B cell (primary cell): Measurements from ENCODE around the gene KCTD4. TPM values are rescaled to one million over a fixed set of nuclear protein-coding genes. Genes with fewer than 3 reads are reported as not detected.

ENCODE experiments used
- ATAC-seq: fragments of 200-7000 bp; cut with Tn5 transposase; one replicate; pipeline ENCODE4 v1.10.0; 2021; ENCODE audit warnings: low read depth, mild to moderate bottlenecking, moderate number of reproducible peaks, moderate library complexity
- CTCF ChIA-PET: fragments of 350-600 bp; sonication (Branson Sonifier 250); formaldehyde crosslinking; loops from one replicate; lab custom pipeline; 2021; ENCODE audit warnings: antibody characterized with exemption, inconsistent platforms; lab: Charles Lee
- POLR2A ChIA-PET: fragments of 350-600 bp; sonication (Branson Sonifier 250); formaldehyde crosslinking; loops from one replicate; lab custom pipeline; 2021; ENCODE audit warnings: antibody characterized with exemption; lab: Charles Lee
- DNase-seq: peaks from one replicate; pipeline ENCODE4 v3.0.0; 2013
- H2AFZ ChIP-seq: 2 replicates; pipeline ENCODE4 v1.6.1; 2012; ENCODE audit warnings: mild to moderate bottlenecking, low read depth, low read length; ENCODE audit not compliant: insufficient read depth, poor library complexity, severe bottlenecking
- H3K27ac ChIP-seq, 2 donors: 1 replicate in 1 of 2; 2 replicates in 1 of 2; pipeline ENCODE4 v1.5.1; 2012 to 2013; ENCODE audit warnings: low read length in 2 of 2, mild to moderate bottlenecking in 2 of 2, moderate library complexity in 1 of 2
- H3K27me3 ChIP-seq, 4 experiments: fragments of 200-600 bp in 1 of 4; sonication (generic) in 1 of 4; replicated peaks in 1 of 4; 1 replicate in 2 of 4; 2 replicates in 2 of 4; pipeline versions ENCODE4 v1.6.1 to v1.7.0; 2013 to 2016; ENCODE audit warnings: low read length in 3 of 4, mild to moderate bottlenecking in 2 of 4, mixed read lengths in 1 of 4, moderate library complexity in 1 of 4; ENCODE audit not compliant: insufficient read depth in 4 of 4, control insufficient read depth in 3 of 4; ENCODE audit errors: control extremely low read depth in 1 of 4
- H3K36me3 ChIP-seq, 2 experiments: replicated peaks in 1 of 2; 1 replicate in 1 of 2; 2 replicates in 1 of 2; pipeline versions ENCODE4 v1.6.1 to v1.7.1; 2013; ENCODE audit warnings: low read length in 1 of 2; ENCODE audit not compliant: insufficient read depth in 2 of 2, control insufficient read depth in 1 of 2; ENCODE audit errors: control extremely low read depth in 1 of 2, extremely low read depth in 1 of 2
- H3K4me1 ChIP-seq, 2 donors: fragments of 200-600 bp in 1 of 2; sonication (generic) in 1 of 2; 1 replicate in 1 of 2; 2 replicates in 1 of 2; pipeline versions ENCODE4 v1.5.1 to v1.6.1; 2013 to 2017; ENCODE audit warnings: low read length in 2 of 2; ENCODE audit not compliant: control insufficient read depth in 2 of 2, insufficient read depth in 2 of 2
- H3K4me2 ChIP-seq: replicated peaks from 2 replicates; pipeline ENCODE3; 2012; ENCODE audit warnings: mild to moderate bottlenecking, low read depth, low read length; ENCODE audit not compliant: poor library complexity, severe bottlenecking
- H3K4me3 ChIP-seq, 5 experiments: fragments of 200-600 bp in 1 of 5; sonication (generic) in 1 of 5; 1 replicate in 3 of 5; 2 replicates in 2 of 5; pipeline versions ENCODE4 v1.5.1 to v1.7.0; 2011 to 2016; ENCODE audit warnings: low read length in 4 of 5, mild to moderate bottlenecking in 4 of 5, low read depth in 2 of 5, control low read depth in 1 of 5, moderate library complexity in 1 of 5; ENCODE audit not compliant: insufficient read depth in 1 of 5; ENCODE audit errors: control extremely low read depth in 1 of 5, extremely low read depth in 1 of 5
- H3K79me2 ChIP-seq: fragments of 200-600 bp; sonication (generic); one replicate; pipeline ENCODE4 v1.6.0; 2016; ENCODE audit warnings: low read length; ENCODE audit not compliant: control insufficient read depth, insufficient read depth
- H3K9ac ChIP-seq: fragments of 200-600 bp; sonication (generic); 2 replicates; pipeline ENCODE4 v1.6.1; 2017; ENCODE audit warnings: mild to moderate bottlenecking, low read length, moderate library complexity
- H3K9me3 ChIP-seq, 3 donors: one replicate each; pipeline versions ENCODE4 v1.6.1 to v1.7.1; 2013; ENCODE audit warnings: low read length in 2 of 3; ENCODE audit not compliant: control insufficient read depth in 2 of 3, insufficient read depth in 1 of 3; ENCODE audit errors: control extremely low read depth in 1 of 3
- H4K20me1 ChIP-seq: 2 replicates; pipeline ENCODE4 v1.6.0; 2012; ENCODE audit warnings: mild to moderate bottlenecking, low read length; ENCODE audit not compliant: insufficient read depth, control insufficient read depth, poor library complexity, severe bottlenecking
- H3K27ac Mint-ChIP-seq: one replicate; pipeline ENCODE4 v1.8.0; 2021; ENCODE audit warnings: mixed read lengths
- H3K27me3 Mint-ChIP-seq: one replicate; pipeline ENCODE4 v1.8.0; 2021; ENCODE audit warnings: mixed read lengths
- H3K4me1 Mint-ChIP-seq: one replicate; pipeline ENCODE4 v1.8.0; 2021; ENCODE audit warnings: mixed read lengths
- H3K4me3 Mint-ChIP-seq: one replicate; pipeline ENCODE4 v1.8.0; 2021; ENCODE audit warnings: mixed read lengths
- H3K9me3 Mint-ChIP-seq: one replicate; pipeline ENCODE4 v1.8.0; 2022; ENCODE audit warnings: mixed read lengths; ENCODE audit not compliant: insufficient read depth
- CTCF ChIP-seq: fragments of 200-600 bp; IDR thresholded peaks from one replicate; pipeline ENCODE4 v1.8.0; 2022; ENCODE audit warnings: antibody characterized with exemption, mild to moderate bottlenecking
- EZH2 ChIP-seq: IDR thresholded peaks from 2 replicates; pipeline ENCODE4 v1.6.1; 2012; ENCODE audit warnings: borderline replicate concordance, low read depth, mild to moderate bottlenecking, moderate library complexity, low read length; ENCODE audit not compliant: insufficient read depth, poor library complexity, severe bottlenecking
- WGBS: methylation state at CpG from one replicate; pipeline ENCODE4 v1.1.5; 2013; ENCODE audit warnings: missing lambda C conversion rate; ENCODE audit not compliant: insufficient coverage; 5-methylcytosine and 5-hydroxymethylcytosine counted together
- intact Hi-C: fragments of 100-400 bp; cut with micrococcal nuclease; formaldehyde crosslinking; loops from one replicate; pipeline ENCODE4 v1.10.0; 2022
- polyA plus RNA-seq: library from polyadenylated mRNA; depleted of rRNA; stranded (reverse); fragments of >200 nt; gene quantifications from 2 replicates; pipeline ENCODE4 v1.2.3, GENCODE V29; 2012
- total RNA-seq, 2 donors: library from RNA; stranded (reverse); fragments of 120-200 nt in 1 of 2; gene quantifications; 1 replicate in 1 of 2; 2 replicates in 1 of 2; pipeline versions ENCODE4 v1.2.3 to v1.2.4, GENCODE V29; 2013 to 2022

Gene KCTD4
- total and polyA plus RNA-seq, 2 donors (not counting 1 experiment from before 2014, with no cell fraction given), result not detected

- ATAC-seq, result no peak
- intact Hi-C loops, result no loop called here
These were observed 4.7 kb downstream of the KCTD4 start for GRCh38 chr13:45196096-45196495.

DNA sequence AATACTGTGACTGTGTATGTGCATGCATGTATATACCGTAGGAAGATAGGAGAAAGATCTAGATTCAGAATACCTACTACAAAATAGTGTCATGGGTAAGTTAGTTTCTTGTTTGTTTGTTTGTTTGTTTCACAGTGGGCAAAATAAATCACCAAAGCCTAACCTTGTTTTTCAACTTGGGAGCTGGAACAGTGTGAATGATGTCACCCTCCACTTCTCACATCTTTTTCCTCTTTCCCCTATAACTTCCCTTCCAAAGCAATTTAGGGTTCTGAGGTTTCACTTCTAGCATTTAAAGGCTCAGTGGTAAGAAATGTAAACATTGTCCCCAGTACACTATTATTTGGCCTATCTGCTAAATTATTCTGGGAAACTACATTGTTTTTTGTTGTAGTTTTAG lies 5.4 kb downstream of the KCTD4 start:
- DNase-seq (no peak), ATAC-seq (no peak)
- no peaks in the 10 kb centered on the region for H3K36me3 ChIP-seq
- H3K9ac ChIP-seq, result no peak overlapping the region
- no CpG with 5 or more reads among the region's 1 CpG for WGBS
- intact Hi-C loops, result no loop called here
- no peak overlapping the region for H3K27ac Mint-ChIP-seq
- H3K9me3 Mint-ChIP-seq, result no peaks in the 10 kb centered on the region
- peak overlapping the region; percentile 3 for H3K4me3 Mint-ChIP-seq
- no peak overlapping the region for H3K27ac ChIP-seq
- H3K4me2 ChIP-seq, result peak overlapping the region; percentile 4
- H3K9me3 ChIP-seq, result no peaks in the 10 kb centered on the region
- no peaks in the 10 kb centered on the region for H3K27me3 Mint-ChIP-seq
- peaks cover 22% of the 10 kb centered on the region for H3K4me1 Mint-ChIP-seq
- peaks cover 19% of the 10 kb centered on the region for H3K79me2 ChIP-seq
- TF ChIP-seq EZH2 (no peak), CTCF (no peak)
- peaks cover 10% of the 10 kb centered on the region for H4K20me1 ChIP-seq
- peaks cover 7 to 9% of the 10 kb centered on the region in 2 donors for H3K4me1 ChIP-seq
- ChIA-PET CTCF (no interaction called here), POLR2A (no interaction called here)
- H2AFZ ChIP-seq, result no peak overlapping the region
- H3K4me3 ChIP-seq, result no peak overlapping the region
- no peaks in the 10 kb centered on the region for H3K27me3 ChIP-seq

More at GRCh38 chr13:45196096-45196495, 4.7 kb downstream of the KCTD4 start:
- Histone ChIP-seq H3K27me3 (no peaks in the 10 kb centered on the region), H3K79me2 (peaks cover 16% of the 10 kb centered on the region), H3K36me3 (no peaks in the 10 kb centered on the region), H4K20me1 (peaks cover 10% of the 10 kb centered on the region), H2AFZ (no peak overlapping the region), H3K9ac (no peak overlapping the region), H3K9me3 (no peaks in the 10 kb centered on the region), H3K4me1 (peaks cover 7 to 9% of the 10 kb centered on the region in 2 donors), H3K4me3 (no peak overlapping the region), H3K27ac (no peak overlapping the region), H3K4me2 (no peak overlapping the region)
- CTCF ChIA-PET, result no interaction called here
- TF ChIP-seq EZH2 (no peak), CTCF (no peak)
- peak overlapping the region; percentile 8 for H3K27ac Mint-ChIP-seq
- H3K9me3 Mint-ChIP-seq, result no peaks in the 10 kb centered on the region
- H3K4me1 Mint-ChIP-seq, result peaks cover 22% of the 10 kb centered on the region
- no peak overlapping the region for H3K4me3 Mint-ChIP-seq
- POLR2A ChIA-PET, result no interaction called here
- no CpG with 5 or more reads among the region's 3 CpGs for WGBS
- H3K27me3 Mint-ChIP-seq, result no peaks in the 10 kb centered on the region
- DNase-seq, result no peak
